ENCODE data around the gene RERE.

DNA sequence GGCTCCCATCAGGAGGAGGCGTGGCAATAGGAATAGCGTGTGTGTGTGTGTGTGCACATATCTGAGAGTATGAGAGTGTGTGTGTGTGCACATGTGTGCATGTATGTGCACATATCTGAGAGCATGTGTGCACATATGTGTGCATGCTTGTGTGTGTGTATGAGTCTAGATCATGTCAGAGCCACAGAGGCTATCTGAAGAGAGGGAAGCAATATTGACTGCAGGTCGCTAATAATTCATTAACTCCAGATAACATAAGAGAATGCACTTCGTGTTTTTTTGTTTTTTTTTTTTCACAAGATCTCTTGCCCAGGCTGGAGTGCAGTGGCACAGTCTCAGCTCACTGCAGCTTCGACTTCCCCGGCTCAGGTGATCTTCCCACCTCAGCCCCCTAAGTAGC, 504.2 kb downstream of the RERE start:
- TF ChIP-seq, protein P1, sequence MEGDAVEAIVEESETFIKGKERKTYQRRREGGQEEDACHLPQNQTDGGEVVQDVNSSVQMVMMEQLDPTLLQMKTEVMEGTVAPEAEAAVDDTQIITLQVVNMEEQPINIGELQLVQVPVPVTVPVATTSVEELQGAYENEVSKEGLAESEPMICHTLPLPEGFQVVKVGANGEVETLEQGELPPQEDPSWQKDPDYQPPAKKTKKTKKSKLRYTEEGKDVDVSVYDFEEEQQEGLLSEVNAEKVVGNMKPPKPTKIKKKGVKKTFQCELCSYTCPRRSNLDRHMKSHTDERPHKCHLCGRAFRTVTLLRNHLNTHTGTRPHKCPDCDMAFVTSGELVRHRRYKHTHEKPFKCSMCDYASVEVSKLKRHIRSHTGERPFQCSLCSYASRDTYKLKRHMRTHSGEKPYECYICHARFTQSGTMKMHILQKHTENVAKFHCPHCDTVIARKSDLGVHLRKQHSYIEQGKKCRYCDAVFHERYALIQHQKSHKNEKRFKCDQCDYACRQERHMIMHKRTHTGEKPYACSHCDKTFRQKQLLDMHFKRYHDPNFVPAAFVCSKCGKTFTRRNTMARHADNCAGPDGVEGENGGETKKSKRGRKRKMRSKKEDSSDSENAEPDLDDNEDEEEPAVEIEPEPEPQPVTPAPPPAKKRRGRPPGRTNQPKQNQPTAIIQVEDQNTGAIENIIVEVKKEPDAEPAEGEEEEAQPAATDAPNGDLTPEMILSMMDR (IDR thresholded peaks at IDR 0.05) = no peak
- no peak for TF ChIP-seq POLR2A (IDR thresholded peaks at IDR 0.05)

All from adrenal gland (tissue), 5 donors.